ENCODE results near the gene ARHGAP30. TPM values are rescaled to one million over a fixed set of nuclear protein-coding genes. Genes with fewer than 3 reads are reported as not detected.

ARHGAP30 gene
- total and polyA plus RNA-seq, 2 of the 8 experiments (the other 6 are each of a cell fraction or from before 2014, with no cell fraction given) = 0.27 to 0.39 TPM

- TF ChIP-seq SIN3A (conservative IDR thresholded peaks at IDR 0.05 in 1 of 2, IDR thresholded peaks at IDR 0.05 in 1 of 2; ENCODE audit: low read depth in 1 of 2, low read length in 2 of 2) (peak in 1 of 2 experiments; percentile 68; a peak in 2 of 4 replicates), CTBP2 (IDR thresholded peaks at IDR 0.05; ENCODE audit: borderline replicate concordance, insufficient read depth, insufficient read length, low read length) (no peak), JUN (IDR thresholded peaks at IDR 0.05; ENCODE audit: low read depth, low read length) (no peak), CREB1 (IDR thresholded peaks at IDR 0.05) (no peak)
Measured at GRCh38 chr1:161044908-161045735, 24.6 kb downstream of the ARHGAP30 start (continued).

Measured in H1 (cell line).